GM21447 (cell line): ENCODE measurements around the gene ARFGAP2.
"Not testable (repeated sequence)": the region's sequence is repeated elsewhere in the genome, so short reads cannot be mapped to it uniquely, and the experiment has no call there.

Source experiments
- ATAC-seq: cut with Tn5 transposase; IDR thresholded peaks from one replicate; pipeline ENCODE4 v1.9.1; 2021; ENCODE audit not compliant: unreplicated experiment

Gene ARFGAP2

DNA sequence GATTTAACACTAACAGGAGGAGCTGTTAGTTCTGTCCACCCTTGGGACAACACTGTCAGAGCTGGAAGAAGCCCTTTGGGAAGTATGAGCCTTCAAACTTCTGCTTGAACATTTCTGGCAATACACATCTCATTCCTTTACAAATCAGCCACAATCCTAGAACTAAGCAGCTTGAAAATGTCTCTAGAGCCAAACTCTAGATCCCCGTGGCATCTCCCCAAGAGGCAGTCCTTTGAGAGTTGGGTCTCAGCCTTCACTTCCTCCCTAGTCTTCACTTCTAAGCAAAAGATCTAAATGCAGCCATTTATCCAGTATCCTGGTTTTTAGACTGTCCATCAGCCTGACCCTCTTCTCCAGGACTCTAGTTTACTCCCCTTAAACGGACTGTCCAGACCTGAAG lies 26.9 kb downstream of the ARFGAP2 start:
- ATAC-seq = no peak

DNA sequence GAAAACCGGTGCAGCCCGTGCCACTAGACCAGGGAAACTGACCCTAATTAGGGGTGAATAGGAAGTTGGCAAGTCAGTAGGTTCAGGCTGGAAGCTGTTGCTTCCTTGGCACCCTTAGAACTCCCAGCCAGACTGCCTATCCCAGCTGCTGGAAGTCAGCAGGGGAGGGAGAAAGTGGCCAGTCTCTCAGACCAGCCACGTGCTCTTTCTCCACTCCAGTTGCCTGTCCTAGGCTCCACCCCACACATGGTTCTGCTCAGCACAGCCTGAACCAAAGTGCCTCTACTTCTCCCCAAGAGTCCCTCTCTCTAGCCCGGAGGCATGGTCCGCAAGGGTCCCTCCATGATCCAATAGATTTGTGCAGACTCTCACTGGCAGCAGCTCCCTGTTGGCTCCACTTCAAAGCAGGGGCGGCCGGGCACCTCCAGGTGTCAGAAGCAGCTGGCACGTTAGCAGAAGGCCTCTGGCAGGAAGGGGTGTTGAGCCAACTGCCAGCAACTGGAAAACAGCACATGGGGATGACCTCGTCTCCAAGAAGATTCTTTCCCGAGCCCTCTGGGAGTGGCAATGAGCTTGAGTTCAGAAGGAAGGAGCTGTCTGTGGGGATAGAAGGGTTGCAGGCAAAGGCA lies 27.7 kb downstream of the ARFGAP2 start:
- no peak for ATAC-seq

DNA sequence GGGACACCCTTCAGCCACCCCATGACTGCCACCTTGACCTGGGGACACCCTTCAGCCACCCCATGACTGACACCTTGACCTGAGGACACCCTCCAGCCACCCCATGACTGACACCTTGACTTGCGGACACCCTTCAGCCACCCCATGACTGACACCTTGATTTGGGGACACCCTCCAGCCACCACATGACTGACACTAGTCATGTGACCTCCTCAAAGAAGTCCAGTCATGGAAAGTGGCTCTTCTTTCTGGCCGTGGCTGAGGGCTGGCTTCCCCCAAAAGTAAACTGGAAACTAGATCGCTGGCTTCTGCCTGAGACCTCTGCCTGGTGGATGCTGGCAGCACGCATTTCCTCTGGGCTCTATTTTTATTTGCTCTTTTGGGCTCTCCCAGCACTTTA lies 28.4 kb downstream of the ARFGAP2 start:
- no peak for ATAC-seq

DNA sequence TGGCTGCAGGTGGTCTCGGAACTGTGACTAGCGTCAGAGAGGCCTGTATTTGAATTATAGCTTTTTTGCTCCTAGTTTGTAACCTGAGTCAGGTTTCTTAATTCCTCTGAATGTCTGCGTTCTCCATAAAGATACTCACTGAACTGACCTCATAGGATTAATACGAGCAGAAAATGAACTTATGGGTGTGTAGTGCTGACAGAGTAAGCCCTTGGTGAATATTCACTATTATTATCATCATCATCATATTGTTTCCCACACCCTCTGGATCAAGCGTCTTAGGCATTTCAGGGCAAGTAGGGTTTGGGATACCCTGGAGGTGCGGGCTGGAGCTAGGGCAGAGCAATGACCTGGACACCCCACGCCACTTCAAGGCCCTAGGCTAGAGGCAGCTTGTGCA lies 29.0 kb downstream of the ARFGAP2 start:
- no peak for ATAC-seq

DNA sequence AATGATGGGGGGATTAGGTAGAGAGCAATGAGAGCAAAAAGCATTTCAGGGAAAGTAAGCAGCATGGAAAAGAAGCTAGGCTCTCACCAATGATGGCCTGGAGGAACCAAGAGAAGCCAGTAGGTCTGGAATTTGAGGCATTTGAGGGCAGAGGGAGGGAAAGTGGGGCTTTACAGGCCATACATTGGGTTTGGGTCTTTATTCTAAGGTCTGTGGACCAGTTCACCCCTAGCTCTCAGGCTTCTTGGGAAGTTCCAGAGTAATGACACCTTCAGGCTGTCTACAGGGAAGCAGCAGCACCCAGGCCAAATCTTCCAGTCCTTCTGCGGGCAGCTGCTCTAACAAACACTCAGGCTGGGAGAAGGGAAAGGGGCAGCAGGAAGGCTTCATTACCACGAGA lies 29.4 kb downstream of the ARFGAP2 start:
- no peak for ATAC-seq

DNA sequence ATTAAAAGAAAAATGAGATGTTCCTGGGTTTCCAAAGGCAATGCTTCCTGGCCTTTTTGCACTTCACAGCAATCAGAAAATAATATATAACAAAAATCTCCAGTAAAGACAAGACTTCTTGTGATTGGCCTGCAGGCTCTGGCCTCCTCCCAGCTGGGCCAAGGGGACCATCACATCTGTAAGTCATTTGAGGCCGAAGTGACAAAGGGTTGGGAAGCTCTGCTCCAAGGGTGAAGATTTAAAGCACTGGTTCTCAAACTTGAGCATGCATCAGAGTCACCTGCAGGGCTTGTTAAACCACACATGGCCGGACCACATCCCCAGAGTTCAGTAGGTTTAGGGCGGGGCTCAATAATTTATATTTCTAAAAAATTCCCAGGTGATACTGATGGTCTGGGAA lies 32.1 kb downstream of the ARFGAP2 start:
- no peak for ATAC-seq

DNA sequence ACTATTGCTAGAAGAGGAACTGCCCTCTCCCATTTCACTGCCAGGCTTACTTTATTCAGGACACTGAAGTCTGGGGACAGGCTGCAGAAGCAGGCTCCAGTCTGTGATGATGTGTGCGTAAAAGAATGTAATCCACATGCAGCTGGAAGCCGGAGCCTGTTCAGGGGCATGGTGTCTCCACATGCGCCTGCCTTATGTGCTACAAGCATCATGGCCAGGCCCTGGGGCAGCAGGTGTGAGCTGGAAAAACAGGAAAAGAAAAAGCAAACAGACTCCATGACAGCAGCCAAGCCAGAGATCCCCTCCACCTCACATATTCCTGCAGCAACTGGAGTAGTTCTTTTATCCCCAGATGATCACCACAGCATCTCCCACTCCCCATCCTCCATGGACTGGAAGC lies 33.4 kb downstream of the ARFGAP2 start:
- ATAC-seq = no peak

DNA sequence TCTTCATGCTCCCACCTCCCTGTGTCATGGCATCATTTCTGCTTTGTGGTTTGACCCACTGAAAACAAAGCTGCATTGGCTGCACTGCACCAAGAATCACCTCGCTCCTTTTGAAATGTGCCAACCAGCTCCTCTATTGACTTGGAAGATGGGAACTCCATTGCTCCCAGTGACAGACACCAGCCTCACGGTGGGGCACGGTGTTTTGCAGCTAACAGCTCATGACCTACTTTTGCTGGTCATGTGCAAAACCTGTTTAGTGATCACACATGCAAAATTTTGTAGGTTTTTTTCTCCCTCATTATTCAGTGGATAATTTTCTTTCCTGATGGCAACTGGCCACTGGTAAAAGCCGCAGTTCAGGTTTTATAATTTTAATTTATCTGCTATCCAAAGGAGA lies 36.8 kb downstream of the ARFGAP2 start:
- no peak for ATAC-seq

DNA sequence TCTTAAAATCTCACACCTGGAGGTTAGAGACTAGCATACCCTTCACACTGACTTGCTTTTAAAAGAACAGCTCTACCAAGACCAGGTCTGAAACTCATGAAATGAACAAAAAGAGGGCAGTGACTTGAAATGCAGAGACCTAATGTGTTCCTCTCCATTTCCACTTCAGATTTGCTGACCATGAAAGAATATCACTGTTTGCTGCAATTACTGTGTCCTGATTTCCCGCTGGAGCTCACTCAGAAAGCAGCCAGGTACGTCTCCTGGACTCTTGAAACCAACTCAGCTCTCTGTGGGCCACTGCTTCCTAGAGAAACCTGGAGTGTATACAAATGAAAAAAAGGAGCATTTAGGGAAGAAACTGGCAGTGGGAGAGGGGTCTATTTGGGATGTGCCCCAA lies 39.2 kb downstream of the ARFGAP2 start:
- no peak for ATAC-seq

DNA sequence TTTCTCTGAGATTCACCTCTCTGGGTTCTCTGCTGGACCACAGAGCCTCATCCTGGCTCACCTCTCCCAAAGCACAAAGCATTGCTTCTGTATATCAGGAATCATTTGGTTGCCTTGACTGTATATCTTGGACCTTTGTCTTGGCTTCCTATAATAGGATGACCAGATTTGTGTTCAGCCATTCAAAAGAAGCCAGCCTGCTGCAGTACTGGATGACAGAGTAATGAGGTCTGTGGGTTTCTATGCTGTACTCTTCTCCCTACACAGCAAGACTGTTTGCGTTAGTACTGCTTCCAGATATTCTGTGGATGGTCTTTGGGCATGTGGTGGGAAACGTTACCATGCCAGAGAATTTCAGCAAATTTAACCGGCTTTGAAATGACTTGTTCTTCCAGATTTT lies 39.8 kb downstream of the ARFGAP2 start:
- no peak for ATAC-seq

DNA sequence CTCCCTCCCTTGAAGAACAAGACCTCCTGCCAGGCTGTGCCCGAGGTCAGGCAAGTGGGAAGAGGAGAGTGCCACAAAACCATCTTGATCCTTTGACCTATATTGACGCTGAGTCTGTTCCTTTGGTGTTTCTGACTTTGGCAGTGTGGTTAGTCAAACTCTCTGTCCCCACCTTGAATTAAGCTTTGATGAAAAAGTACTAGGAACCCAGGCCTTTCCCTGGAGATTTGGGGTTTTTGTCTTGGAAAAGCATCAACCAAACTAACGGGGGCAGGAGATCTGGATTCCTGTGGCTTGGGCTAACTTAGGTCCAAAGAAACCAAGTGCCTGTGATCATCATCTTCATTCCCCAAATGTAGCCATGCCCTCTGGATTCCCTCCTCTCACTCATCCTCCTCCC lies 40.4 kb downstream of the ARFGAP2 start:
- no peak for ATAC-seq

DNA sequence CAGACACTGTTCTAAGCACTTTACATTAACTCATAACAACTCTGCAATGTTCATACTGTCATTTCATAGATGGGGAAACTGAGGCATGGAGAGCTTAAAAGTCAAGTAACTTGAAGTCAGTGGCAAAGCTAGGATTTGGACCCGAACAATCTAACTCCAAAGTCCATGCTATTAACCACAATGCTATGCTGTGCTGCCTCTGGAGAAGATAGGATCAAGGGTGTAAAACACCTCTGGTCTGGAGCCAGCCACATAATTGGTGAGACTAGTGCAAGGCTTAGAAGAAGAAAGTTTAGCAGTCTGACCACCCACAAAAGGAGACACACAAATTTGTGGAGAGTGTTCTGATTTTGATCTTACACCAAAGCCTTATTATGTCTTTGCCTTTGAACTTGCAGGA lies 43.7 kb downstream of the ARFGAP2 start:
- no peak for ATAC-seq

DNA sequence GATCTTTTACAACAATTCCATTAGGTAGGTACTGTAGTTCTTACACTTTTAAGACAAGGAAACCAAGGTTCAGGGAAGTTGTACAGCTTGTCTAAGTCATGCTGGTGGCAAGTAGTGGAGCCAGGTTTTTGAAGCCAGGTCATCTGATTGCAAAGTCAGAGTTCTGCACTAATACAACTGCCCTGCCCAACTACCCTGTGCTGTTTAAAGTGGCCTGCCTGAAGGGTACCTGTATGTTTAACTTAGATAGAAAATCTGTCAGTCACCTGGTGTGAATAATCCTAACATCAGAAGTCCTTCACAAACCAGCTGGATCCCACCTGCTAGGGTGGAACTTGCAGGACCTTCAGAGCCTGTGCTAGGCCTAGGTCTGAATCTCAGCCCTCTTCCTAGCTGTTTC lies 44.2 kb downstream of the ARFGAP2 start:
- ATAC-seq = no peak

DNA sequence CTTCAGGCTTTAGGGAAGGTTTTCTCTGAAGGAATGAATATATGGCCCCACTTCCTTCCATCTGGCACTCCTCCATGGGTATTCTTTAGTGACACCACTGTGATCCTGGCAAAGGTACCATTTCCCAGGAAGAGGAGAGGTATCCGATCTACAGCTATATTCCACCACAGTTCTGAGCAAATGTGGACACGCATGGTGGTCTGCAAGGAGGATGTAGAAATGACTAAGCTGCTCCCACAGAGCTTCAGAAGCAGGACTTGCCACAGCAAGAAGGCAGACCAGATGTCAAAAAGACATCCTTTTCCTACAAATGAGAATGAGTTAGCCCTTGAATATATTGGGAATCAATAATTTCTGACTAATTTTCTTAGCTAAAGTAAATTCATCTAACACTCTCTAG lies 45.5 kb downstream of the ARFGAP2 start:
- no peak for ATAC-seq

DNA sequence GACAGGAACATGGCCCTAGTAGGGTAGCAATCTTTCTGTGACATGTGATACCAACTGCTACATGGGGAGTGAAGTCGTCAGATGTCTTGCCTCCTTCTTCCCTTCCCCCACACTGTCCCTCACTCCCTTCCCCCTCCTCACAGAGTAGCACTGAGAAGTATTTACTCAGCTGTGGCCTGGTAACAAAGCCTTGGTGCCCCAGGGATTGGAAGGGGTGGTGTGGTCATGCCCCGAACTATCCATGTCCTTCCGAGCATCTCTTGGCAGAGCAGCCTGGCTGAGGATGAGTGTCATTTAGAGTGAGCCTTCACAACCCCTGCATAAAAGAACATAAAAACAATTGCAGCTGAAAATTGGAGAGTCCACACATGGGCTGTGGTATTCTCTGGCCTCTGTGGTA lies 46.1 kb downstream of the ARFGAP2 start:
- no peak for ATAC-seq

DNA sequence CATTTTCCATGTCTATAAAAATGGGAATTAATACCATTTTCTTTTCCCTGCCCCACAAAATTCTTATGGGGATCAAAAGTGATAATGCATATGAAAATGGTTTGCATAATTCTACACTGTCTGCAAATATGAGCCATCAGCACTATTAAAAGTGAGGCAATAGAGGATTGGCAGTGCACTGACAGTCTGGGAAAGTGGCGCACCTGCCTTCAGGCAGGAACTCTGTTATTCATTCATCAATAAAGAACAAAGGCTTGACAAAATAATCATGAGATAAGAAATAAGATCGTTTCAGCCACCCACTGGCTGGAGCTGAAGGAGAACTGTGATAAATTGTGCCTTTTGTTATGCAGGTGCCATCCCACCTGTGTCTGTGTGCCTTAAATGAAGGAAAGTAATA lies 49.5 kb downstream of the ARFGAP2 start:
- no peak for ATAC-seq

DNA sequence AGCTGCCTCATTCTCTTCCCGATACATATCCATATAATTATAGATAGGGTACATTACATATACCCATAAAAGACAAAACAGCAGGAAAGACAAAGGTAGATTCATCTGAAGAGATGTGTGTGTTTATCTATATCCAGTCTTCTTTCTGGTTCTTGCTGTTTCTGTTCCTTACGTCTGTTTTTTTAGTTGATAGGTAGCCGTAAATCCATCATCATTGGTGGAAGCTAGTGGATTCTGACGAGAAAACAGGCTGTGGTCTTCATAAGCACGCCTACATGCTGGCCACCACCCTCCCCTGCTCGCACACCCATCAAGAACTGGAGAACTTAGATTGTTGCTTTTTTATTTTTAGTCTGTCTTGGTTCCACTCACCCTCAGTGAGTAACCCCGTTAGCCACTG lies 51.6 kb downstream of the ARFGAP2 start:
- no peak for ATAC-seq

DNA sequence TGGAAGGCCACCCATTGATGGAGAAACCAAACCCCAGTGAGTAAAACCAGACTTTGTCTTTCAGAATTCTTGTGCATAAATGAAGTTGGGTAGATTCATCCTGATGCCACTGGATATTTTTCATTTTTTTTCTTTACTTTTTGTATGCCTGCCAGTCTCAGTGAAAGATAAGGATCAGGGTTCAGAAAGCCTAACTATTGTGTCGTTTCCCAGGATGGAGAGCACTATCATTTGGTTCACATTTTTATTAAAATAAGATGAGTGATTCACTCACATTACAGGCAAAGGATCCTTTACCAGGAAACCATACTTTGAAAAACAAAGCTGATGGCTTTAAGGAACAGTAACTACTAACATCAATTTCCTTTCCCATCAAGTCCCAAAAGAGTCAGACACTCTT lies 52.0 kb downstream of the ARFGAP2 start:
- no peak for ATAC-seq

DNA sequence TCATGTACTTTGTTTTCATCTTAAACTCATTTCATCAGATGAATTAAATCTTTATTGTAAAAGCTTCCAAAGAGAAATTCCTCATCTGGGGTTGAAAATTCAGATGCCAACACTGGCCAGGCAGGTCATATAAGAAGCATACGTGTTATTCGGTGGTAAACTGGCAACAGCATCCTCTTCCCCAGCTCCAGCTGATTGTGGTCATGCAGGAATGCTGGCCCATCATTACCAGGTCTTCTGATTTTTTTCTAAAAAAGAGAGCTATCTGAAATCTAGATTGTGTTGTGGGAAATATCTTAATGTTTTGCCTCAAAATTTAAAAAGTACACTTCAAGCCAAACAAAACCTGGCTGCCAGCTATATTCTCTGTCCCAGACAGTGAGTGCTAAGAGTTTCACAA lies 53.6 kb downstream of the ARFGAP2 start:
- no peak for ATAC-seq

DNA sequence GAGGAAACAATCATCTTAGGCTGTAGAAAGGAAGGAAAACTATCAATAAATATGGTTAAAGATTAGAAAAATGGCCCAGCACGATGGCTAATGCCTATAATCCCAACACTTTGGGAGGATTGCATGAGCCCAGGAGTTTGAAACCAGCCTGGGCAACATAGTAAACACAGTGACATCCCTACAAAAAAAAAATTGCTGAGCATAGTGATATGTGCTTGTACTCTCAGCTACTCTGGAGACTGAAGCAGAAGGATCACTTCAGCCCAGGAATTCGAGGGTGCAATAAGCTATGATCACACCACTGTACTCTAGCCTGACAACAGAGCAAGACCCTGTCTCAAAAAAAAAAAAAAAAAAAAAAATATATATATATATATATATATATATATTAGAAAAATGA lies 54.9 kb downstream of the ARFGAP2 start:
- ATAC-seq = no peak

DNA sequence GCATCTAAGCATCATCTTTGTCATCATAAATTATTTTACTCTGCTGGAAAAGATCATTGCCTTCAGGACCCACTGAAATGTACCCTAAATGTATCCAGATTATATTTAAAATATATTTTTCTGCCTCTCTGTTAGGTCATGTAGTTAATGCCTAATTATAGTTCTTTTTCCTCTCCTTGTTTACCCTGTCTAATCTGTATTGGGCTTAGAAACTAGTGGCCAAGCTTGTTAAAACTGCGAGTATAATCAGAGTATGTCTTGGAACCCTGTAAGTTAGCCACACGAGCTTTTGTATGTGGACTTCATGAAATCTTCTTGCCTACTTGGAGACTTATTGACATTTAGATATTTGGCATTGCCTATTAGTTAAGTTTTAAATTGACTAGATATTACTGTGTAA lies 55.6 kb downstream of the ARFGAP2 start:
- ATAC-seq = no peak

DNA sequence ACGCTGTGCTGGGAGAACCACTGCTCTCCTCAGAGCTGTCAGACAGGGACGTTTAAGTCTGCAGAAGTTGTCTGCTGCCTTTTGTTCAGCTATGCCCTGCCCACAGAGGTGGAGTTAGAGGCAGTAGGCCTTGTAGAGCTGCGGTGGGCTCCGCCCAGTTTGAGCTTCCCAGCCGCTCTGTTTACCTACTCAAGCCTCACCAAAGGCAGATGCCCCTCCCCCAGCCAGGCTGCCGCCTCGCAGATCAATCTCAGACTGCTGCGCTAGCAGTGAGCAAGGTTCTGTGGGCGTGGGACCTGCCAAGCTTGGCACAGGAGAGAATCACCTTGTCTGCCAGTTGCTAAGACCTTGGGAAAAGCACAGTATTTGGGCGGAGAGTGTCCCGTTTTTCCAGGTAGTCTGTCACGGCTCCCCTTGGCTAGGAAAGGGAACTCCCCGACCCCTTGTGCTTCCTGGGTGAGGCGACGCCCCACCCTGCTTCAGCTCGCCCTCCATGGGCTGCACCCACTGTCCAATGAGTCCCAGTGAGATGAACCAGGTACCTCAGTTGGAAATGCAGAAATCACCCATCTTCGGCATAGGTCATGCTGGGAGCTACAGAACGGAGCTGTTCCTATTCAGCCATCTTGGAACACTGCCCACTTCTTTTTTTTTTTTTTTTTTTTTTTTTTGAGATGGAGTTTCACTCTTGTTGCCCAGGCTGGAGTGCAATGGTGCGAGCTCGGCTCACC lies 57.6 kb downstream of the ARFGAP2 start:
- ATAC-seq = not testable (repeated sequence)
